Astrocyte of the spinal cord (primary cell): Measurements from ENCODE around the gene TM4SF18.

ENCODE experiments used
- DNase-seq: peaks from one replicate; pipeline ENCODE4 v3.0.0; 2011; ENCODE audit warnings: low read depth, low spot score
- H3K4me3 ChIP-seq: 2 replicates; pipeline ENCODE4 v1.5.1; 2011; ENCODE audit warnings: low read depth, mild to moderate bottlenecking, low read length, moderate library complexity
- in situ Hi-C: cut with HindIII; loops from 2 replicates; pipeline ENCODE4 v1.10.0; 2017; ENCODE audit warnings: low sequenced_read_pairs
- TF ChIP-seq, protein P1 (sequence below): IDR thresholded peaks from 2 replicates; pipeline ENCODE4 v1.5.1; 2012; ENCODE audit warnings: low read depth, mild to moderate bottlenecking, low read length, inconsistent platforms

The TM4SF18 gene

DNA sequence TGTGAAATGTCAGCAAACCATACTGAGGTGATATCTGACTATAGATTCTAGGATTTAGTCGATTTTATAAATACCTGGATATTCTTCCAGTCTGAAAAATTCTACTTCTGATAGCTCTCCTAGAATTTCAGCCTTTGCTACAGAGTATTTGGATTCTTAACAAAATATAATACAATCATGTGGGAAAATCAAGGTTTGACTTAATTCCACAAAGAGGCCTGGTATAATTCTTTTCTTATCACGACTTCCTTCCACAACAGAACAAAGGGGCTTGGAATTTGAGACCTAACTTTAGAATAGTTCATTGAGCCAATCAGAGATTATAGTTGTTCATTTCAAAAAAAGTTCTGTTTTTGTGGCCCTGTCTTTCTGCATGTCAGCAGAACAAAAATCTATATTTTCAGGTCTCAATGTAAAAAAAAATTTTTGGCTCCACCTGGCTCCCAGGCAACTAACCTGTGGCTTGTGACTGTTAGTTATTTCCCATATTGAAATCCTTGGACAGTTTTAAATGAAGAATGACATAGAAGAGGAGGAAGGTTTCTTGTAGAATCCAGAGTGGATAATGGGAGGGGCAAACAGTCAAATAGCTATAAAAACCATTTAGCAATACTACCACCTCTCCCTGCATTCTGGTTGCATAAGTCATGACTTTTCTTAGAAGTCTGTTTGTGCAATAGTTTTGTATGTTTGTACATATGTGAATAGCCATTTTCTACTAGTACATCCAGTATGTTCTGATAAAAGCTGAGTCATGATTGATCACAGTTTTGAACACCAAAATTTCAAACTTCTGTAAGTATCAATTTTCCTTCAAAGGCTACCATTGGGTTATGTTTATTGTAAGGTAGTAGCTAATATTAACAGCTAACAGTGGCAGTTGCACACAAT, 40.0 kb upstream of the TM4SF18 start:
- no peak for DNase-seq
- no peak overlapping the region for H3K4me3 ChIP-seq
- TF ChIP-seq, protein P1, sequence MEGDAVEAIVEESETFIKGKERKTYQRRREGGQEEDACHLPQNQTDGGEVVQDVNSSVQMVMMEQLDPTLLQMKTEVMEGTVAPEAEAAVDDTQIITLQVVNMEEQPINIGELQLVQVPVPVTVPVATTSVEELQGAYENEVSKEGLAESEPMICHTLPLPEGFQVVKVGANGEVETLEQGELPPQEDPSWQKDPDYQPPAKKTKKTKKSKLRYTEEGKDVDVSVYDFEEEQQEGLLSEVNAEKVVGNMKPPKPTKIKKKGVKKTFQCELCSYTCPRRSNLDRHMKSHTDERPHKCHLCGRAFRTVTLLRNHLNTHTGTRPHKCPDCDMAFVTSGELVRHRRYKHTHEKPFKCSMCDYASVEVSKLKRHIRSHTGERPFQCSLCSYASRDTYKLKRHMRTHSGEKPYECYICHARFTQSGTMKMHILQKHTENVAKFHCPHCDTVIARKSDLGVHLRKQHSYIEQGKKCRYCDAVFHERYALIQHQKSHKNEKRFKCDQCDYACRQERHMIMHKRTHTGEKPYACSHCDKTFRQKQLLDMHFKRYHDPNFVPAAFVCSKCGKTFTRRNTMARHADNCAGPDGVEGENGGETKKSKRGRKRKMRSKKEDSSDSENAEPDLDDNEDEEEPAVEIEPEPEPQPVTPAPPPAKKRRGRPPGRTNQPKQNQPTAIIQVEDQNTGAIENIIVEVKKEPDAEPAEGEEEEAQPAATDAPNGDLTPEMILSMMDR = no peak
- in situ Hi-C loops = no loop called here

DNA sequence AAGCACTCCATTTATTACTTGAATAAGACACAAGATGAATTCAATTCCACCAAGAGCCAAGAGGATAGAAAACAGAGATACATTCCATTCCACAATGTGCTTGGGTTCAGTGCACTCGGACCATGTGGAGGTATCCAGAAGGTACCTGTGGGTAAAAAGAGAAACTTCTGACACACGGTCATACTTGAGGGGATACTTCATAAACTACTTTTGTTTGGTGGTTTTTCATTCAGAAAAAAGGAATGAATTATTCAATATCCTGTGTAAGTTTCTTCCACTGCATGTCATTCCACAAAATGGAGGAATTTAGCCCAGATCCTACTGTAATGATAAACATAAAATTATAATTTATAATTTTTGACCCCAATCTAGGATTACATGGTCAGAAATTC, 38.3 kb upstream of the TM4SF18 start:
- TF ChIP-seq, protein P1 = no peak
- in situ Hi-C loops = no loop called here
- no peak overlapping the region for H3K4me3 ChIP-seq
- DNase-seq = no peak

GRCh38 chr3:149371001-149371722, 37.7 kb upstream of the TM4SF18 start:
- no peak for DNase-seq
- in situ Hi-C loops = no loop called here
- no peak overlapping the region for H3K4me3 ChIP-seq
- TF ChIP-seq, protein P1 = no peak

DNA sequence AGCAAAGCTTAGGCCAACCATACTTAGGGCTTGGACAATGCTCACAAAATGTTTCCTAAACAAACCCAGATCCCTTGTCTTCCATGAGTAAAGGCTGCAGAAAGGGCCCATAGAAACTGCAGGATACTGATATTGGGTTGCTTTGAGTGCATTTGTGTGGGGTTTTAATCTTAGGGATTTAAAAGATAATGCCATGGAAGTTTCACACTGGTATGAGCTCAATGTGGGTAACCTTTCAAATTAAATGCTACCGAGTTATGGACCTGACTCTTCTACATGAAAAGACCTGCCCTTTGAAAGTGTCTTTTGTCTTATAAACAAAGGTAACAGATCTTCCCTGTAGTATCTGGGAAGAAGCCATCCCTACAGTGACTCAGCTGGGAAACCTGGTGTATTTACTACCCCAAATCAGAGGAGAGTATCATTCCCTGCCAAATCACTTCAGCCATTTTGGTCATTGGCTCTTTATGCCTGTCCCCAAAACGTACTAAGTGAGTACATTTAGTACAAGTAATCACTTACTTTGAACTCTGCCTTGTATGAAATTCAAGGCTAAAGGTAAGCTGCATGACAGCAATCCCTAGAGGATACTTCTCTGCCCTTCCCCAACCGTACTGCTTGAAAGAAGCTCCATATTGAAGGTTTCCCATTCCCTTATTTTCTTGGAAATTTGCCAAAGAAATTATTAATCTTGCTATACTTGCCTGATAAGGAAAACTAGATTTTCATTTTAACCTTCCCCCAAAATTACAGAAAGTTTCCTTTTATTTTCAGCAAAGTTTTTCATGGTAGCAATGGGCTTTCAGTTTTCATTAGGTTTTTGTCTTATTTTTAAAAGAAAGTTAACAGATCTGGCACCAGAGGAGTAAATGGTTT, 36.8 kb upstream of the TM4SF18 start:
- TF ChIP-seq, protein P1 = no peak
- DNase-seq = no peak
- in situ Hi-C loops = no loop called here
- H3K4me3 ChIP-seq = no peak overlapping the region

GRCh38 chr3:149368674-149369497, 35.5 kb upstream of the TM4SF18 start:
- no peak overlapping the region for H3K4me3 ChIP-seq
- in situ Hi-C loops = no loop called here
- TF ChIP-seq, protein P1 = no peak
- no peak for DNase-seq
